T-helper 1 cell treated with Interleukin-12 subunit alpha and Interleukin-12 subunit beta and Interleukin-4 antibody, amounts not matched to agents 30 μg/mL and 1 μg/mL, for 36 hours (primary cell): ENCODE results near the gene PDC.

Experiments
- H3K27ac Mint-ChIP-seq: one replicate; pipeline ENCODE4 v1.8.0; 2021; ENCODE audit warnings: mild to moderate bottlenecking, mixed read lengths
- H3K27me3 Mint-ChIP-seq: one replicate; pipeline ENCODE4 v1.8.0; 2021; ENCODE audit warnings: low read depth, mixed read lengths
- H3K36me3 Mint-ChIP-seq: one replicate; pipeline ENCODE4 v1.8.0; 2021; ENCODE audit warnings: low read depth, mixed read lengths
- H3K4me1 Mint-ChIP-seq: one replicate; pipeline ENCODE4 v1.8.0; 2021; ENCODE audit warnings: low read depth, mixed read lengths
- H3K4me3 Mint-ChIP-seq: one replicate; pipeline ENCODE4 v1.8.0; 2021; ENCODE audit warnings: mild to moderate bottlenecking, moderate library complexity, mixed read lengths
- H3K9me3 Mint-ChIP-seq: one replicate; pipeline ENCODE4 v1.8.0; 2021; ENCODE audit warnings: mixed read lengths

Gene PDC

DNA sequence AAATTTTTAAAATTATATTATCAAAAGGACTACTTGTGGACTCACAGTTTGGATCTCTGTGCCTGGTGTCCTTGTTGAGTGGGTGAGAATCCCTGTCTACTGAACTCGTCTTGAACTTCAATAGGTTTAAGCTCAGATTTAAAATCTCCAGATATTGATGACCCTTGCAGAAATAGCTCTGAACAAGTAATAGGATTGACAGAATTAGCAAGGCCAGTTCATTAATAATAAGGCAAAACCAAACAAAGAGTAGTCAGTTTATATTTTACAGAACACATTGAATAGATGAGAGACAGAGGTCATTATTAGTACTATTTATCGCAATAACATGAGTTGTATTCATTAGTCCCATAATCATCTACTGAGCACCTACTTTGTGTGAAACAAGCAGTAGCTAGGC lies at the start of gene PDC:
TSS of gene PDC (minus strand) at position 101 of the 400 bp plus-strand sequence. CDS start 11,655 bp downstream, outside the sequence.
- no peaks in the 10 kb centered on the region for H3K9me3 Mint-ChIP-seq
- H3K36me3 Mint-ChIP-seq = no peaks in the 10 kb centered on the region
- no peak within 1 kb of the TSS for H3K27ac Mint-ChIP-seq
- no peaks in the 10 kb centered on the region for H3K4me1 Mint-ChIP-seq
- H3K27me3 Mint-ChIP-seq = peaks cover 6% of the 10 kb centered on the region
- no peak within 1 kb of the TSS for H3K4me3 Mint-ChIP-seq

DNA sequence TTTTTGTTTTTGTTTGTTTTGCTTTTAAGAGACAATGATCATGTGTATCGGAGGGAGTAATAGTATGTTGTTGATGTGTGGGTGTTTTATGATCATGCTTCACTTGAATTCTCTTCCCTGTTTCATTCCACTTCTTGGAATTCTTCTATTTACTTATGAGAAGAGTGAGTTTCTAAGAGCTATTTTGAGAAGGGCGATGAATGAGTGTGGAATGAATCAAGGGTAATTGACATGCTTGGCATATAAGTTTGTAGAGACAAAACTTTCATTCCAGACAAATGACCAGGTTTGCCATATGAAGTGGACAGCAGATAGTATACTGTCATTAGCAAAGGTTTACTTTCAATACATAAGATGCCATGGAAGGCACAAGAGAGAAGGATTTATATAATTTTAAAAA lies 42.3 kb upstream of the PDC start:
- Mint-ChIP-seq H3K27me3 (no peaks in the 10 kb centered on the region), H3K36me3 (no peaks in the 10 kb centered on the region), H3K4me3 (no peak overlapping the region), H3K4me1 (no peaks in the 10 kb centered on the region), H3K27ac (no peak overlapping the region), H3K9me3 (peaks cover 13% of the 10 kb centered on the region)

DNA sequence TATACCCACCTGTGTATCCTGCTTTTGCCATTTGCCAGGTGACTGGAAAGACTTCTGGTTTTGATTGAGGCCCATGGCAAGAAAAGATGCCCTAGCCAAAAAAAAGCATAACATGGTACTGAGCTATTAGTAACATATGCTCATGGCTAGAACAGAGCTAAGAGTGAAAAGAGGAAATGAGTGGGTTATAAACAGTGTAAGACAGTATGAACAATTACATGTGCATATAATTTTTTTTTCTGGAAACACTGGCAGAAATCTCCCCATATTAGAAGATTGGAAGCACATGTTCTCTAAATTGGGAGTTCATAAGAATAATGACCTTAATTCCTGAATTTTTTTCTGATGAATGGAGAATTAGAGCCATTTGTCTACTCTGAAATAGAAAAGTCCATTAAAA lies 41.2 kb upstream of the PDC start:
- Mint-ChIP-seq H3K4me3 (no peak overlapping the region), H3K36me3 (no peaks in the 10 kb centered on the region), H3K27ac (no peak overlapping the region), H3K9me3 (peaks cover 11% of the 10 kb centered on the region), H3K27me3 (no peaks in the 10 kb centered on the region), H3K4me1 (no peaks in the 10 kb centered on the region)

DNA sequence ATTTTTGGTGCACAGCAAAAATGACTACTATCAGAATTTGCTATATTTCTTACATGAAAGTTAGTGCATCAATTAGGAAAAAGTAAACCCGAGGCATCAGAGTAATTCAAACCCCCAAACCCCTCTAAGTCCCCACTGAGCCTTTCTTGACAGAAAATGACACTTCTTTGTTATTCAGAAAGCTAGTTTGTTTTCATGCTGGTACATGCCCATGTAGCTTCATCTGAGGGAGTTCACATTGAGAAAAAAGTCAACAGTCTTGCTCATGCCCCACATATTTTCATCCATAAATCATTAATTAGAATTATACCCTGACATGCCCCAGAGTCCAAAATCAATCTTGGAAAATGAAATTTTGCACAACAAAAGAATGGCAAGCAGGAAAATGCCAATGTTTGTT lies 39.9 kb upstream of the PDC start:
- Mint-ChIP-seq H3K27ac (no peak overlapping the region), H3K36me3 (no peaks in the 10 kb centered on the region), H3K4me3 (no peak overlapping the region), H3K27me3 (no peaks in the 10 kb centered on the region), H3K9me3 (peaks cover 9% of the 10 kb centered on the region), H3K4me1 (no peaks in the 10 kb centered on the region)

DNA sequence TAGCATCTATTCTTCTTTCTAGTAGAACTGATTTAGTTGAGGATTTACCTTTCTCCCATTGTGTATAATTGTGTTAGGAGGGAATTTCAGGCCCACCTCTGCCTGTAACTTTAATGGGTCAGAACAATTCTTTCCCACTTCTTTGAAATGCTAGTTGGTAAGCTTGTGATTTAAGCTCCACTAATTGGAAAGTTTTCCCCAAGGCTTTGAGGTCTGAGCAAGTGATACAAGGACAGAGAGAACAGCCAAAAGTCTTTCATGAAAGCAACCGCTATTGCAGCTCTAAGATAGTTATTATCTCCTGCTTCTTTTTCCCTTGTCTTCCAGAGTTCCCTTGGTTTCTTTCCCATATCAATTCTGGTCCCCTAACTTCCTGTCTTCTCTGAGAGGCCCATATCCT lies 38.7 kb upstream of the PDC start:
- no peak overlapping the region for H3K27ac Mint-ChIP-seq
- H3K4me3 Mint-ChIP-seq = no peak overlapping the region
- no peaks in the 10 kb centered on the region for H3K4me1 Mint-ChIP-seq
- H3K27me3 Mint-ChIP-seq = no peaks in the 10 kb centered on the region
- no peaks in the 10 kb centered on the region for H3K36me3 Mint-ChIP-seq
- peaks cover 4% of the 10 kb centered on the region for H3K9me3 Mint-ChIP-seq

DNA sequence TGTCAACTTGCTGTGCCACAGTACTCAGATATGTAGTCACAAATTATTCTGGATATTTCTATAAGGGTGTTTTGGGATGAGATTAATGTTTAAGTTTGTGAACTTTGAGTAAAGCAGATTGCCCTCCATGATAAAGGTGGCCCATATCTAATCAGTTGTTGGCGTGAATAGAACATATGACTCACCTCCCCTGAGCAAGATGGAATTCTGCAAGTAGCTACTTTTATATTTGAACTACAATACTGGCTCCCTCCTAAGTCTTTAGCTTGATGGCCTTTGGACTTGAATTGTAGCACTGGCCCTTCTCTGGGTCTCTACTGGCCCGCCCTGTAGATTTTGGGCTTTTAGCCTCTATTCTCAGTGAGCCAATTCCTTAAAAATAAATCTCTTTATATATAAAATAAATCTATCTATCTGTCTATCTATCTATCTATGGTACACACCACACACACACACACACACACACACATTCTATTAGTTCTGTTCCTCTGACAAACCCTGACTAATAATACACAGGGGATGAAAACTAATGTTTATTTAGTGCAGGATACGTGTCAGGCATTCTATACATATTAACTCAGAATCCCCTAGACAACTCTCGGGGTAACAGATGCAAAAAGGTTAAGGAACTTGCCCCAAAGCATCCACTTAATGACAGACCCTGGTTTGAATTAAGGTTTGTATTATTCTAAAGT lies 37.9 kb upstream of the PDC start:
- Mint-ChIP-seq H3K36me3 (no peaks in the 10 kb centered on the region), H3K9me3 (no peaks in the 10 kb centered on the region), H3K27ac (no peak overlapping the region), H3K27me3 (no peaks in the 10 kb centered on the region), H3K4me3 (no peak overlapping the region), H3K4me1 (no peaks in the 10 kb centered on the region)

DNA sequence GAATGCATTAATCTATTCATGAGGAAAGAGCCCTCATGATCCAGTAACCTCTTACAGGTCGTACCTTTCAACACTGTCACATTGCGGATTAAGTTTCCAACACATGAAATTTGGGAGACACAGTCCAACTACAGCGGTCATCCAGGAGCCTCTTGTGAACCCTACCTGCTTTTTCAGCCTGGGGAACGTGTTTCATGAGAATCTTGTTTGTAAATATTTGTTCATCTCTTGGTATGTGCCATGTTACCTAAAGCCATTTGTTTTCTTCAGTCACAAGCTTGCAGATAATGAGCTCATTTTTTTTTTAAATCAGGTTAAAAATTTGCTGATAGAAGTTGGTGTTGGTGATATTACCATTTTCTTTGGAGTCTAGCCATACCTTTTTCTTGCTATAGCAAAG lies 37.2 kb upstream of the PDC start:
- Mint-ChIP-seq H3K4me3 (no peak overlapping the region), H3K27ac (no peak overlapping the region), H3K36me3 (no peaks in the 10 kb centered on the region), H3K4me1 (no peaks in the 10 kb centered on the region), H3K9me3 (no peaks in the 10 kb centered on the region), H3K27me3 (no peaks in the 10 kb centered on the region)

DNA sequence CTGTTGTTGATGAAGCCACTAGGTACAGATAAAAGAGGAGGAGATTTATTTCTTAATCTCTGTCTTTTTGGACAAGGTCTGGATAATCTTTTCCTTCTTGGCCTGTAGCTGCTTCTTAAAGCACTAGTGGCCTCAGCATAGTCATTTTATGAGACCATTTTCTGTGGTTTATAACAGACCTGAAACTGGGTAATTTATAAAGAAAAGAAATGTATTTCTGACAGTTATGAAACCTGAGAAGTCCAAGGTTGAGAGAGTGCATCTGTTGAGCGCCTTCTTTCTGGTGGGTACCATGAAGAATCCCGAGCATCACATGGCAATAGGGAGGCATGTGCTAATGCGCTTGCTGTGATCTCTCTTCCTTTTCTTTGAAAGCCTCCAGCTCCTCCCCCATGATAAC lies 36.7 kb upstream of the PDC start:
- H3K4me1 Mint-ChIP-seq = no peaks in the 10 kb centered on the region
- no peaks in the 10 kb centered on the region for H3K9me3 Mint-ChIP-seq
- H3K27me3 Mint-ChIP-seq = no peaks in the 10 kb centered on the region
- no peak overlapping the region for H3K27ac Mint-ChIP-seq
- no peaks in the 10 kb centered on the region for H3K36me3 Mint-ChIP-seq
- no peak overlapping the region for H3K4me3 Mint-ChIP-seq

DNA sequence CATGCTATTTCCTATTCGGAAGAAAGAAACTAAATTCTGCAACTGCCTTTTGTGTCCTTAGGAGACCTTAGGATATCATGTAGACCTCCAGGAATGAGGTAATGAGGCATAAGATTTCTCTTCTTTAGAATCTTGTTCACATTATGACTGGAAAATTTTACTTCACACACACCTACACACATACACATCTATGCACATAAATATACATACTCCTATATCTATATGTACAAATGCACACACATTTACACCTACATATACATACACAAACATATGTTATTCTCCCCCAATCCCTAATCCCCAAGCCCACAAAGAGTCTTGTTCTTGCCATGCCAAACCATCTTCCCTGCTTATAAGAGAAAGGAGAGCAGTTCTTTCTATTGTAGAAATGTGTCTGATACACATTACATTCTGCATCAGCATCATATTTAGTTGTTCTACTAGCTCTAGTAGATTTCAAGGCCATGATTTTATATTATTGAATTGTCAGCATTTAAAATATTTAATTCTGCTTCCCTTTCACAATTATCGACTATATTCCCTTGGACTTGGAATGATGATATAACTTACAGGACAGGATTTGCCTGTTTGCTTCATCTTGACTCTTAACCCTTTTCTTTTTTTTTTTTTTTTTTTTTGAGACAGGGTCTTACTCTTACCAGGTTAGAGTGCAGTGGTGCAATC lies 35.4 kb upstream of the PDC start:
- H3K27me3 Mint-ChIP-seq = no peaks in the 10 kb centered on the region
- H3K4me3 Mint-ChIP-seq = no peak overlapping the region
- no peak overlapping the region for H3K27ac Mint-ChIP-seq
- no peaks in the 10 kb centered on the region for H3K4me1 Mint-ChIP-seq
- no peaks in the 10 kb centered on the region for H3K36me3 Mint-ChIP-seq
- no peaks in the 10 kb centered on the region for H3K9me3 Mint-ChIP-seq

DNA sequence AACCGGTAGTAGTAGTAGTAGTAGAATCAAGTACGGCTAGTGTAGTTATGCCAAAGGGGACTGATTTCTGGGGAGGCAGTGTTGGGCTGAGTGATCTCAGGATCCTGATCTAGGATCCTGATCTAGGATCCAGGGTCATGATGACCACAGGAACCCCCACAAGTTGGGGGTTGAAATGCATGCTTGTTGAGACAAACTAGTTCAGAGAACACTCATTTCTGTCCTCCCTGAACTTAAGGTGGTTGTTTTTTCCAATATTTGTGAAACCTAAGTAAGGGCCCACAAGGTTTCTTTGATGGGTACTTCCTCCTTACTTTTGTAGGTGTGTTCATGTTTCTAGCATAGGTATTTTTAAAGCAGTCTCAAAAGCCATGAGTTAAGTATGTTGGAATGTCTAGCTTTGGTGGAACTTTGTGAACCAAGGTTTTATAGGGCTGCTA lies 33.9 kb upstream of the PDC start:
- no peak overlapping the region for H3K4me3 Mint-ChIP-seq
- H3K36me3 Mint-ChIP-seq = no peaks in the 10 kb centered on the region
- no peaks in the 10 kb centered on the region for H3K27me3 Mint-ChIP-seq
- no peaks in the 10 kb centered on the region for H3K4me1 Mint-ChIP-seq
- H3K9me3 Mint-ChIP-seq = no peaks in the 10 kb centered on the region
- H3K27ac Mint-ChIP-seq = no peak overlapping the region

DNA sequence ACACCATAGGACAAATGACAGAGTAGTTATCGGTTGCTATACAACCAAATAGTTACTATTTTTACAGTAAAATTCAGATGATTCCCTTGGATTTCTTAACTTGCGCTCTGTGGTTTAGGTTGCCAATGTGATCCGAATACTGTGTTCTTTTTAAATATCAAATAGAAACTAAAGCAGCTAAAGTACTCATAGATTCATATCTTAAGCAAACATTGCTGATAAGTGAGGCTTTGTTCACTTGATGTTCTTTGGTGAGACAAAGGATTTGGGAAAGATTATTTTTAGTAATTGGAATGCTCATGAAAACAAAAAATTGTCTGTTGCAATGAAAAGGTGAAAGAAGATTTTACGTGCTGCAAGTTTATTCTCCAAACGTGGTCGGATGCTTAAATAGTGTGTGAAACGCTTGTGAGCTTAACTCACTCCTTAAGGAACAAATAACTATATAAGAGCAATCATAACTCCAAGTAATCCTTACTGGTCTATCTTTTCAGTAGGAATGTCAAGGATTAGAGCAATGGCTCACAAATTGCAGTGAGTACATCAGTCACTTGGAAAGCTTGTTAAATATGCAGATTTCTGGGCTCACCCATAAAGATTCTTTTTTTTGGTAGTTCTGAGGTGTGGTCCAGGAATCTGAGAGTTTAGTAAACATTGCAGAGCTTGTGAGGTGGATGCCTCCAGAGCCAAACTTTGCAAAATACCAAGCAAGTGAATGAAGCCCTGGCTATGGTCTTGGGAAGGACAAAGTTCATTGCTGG lies 31.8 kb upstream of the PDC start:
- Mint-ChIP-seq H3K36me3 (no peaks in the 10 kb centered on the region), H3K4me1 (no peaks in the 10 kb centered on the region), H3K27ac (no peak overlapping the region), H3K27me3 (peaks cover 4% of the 10 kb centered on the region), H3K9me3 (no peaks in the 10 kb centered on the region), H3K4me3 (no peak overlapping the region)

DNA sequence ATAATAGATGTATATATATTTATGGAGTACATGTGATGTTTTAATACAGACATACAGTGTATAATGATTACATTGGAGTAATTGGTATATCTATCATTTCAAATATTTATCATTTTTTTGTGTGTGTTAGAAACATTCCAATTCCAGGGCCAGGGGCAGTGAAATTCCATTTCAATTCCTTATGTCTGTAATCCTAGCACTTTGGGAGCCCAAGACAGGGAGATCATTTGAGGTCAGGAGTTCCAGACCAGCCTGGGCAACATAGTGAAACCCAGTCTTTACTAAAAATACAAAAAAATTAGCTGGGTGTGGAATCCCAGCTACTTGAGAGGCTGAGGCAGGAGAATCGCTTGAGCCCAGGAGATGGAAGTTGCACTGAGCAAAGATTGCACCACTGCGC lies 30.4 kb upstream of the PDC start:
- Mint-ChIP-seq H3K4me3 (no peak overlapping the region), H3K27ac (no peak overlapping the region), H3K4me1 (no peaks in the 10 kb centered on the region), H3K36me3 (no peaks in the 10 kb centered on the region), H3K9me3 (no peaks in the 10 kb centered on the region), H3K27me3 (peaks cover 6% of the 10 kb centered on the region)

DNA sequence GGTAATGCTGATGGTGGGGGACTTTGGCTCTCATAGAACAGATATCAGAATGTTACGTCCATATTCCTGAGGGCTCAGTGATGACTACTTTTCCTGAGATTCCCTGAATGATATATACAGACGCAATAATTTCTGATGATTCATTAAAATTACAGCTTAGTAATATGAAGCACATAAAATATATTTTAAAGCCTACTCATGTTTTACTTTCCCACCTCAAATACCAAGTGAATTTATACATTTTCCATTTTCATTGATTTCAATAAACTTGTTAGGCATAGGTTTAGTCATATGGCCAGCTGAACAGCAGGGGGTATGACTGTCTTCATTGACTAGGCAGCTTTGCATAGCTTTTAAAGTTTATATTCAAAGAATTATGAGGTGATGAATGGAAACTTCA lies 26.2 kb upstream of the PDC start:
- Mint-ChIP-seq H3K9me3 (no peaks in the 10 kb centered on the region), H3K36me3 (no peaks in the 10 kb centered on the region), H3K4me1 (no peaks in the 10 kb centered on the region), H3K27ac (no peak overlapping the region), H3K4me3 (no peak overlapping the region), H3K27me3 (peaks cover 14% of the 10 kb centered on the region)

DNA sequence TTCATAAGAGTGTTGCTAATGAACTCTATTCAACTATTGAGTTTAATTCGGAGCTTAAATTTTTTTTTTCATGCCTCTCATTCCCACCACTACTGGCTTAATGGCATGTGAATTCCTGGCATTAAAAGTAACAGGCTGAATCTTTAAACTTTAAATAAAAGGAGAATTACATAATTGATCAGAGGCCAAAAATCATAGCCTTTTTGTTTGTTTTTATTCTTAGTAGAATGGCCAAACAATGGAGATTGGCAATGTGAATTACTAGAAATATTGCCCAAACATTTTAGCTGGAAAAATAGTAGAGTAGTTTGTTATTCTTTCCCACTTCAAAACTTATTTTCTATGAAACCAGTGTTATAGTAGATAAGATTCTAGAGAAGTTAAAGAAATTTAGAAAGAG lies 25.1 kb upstream of the PDC start:
- Mint-ChIP-seq H3K4me1 (no peaks in the 10 kb centered on the region), H3K4me3 (no peak overlapping the region), H3K27ac (no peak overlapping the region)

DNA sequence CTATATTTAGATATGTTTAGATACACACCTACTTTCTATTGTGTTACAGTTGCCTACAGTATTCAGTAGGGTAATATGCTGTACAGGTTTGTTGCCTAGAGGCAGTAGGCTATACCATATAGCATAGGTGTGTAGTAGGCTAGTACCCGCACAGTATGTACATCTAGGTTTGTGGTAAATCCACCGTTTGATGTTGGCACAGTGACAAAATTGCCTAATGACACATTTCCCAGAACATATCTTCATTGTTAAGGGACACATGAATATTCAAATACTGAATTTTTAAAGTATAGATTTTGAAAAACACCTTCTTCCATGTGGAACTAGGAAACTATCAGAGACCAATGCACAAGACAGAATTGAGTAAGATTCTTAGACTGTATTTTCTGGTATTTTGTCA lies 22.6 kb upstream of the PDC start:
- Mint-ChIP-seq H3K27me3 (peaks cover 19% of the 10 kb centered on the region), H3K4me3 (no peak overlapping the region), H3K27ac (no peak overlapping the region), H3K9me3 (no peaks in the 10 kb centered on the region), H3K4me1 (no peaks in the 10 kb centered on the region), H3K36me3 (no peaks in the 10 kb centered on the region)

More for the DNA sequence above, 25.1 kb upstream of the PDC start:
- Mint-ChIP-seq H3K9me3 (no peaks in the 10 kb centered on the region), H3K36me3 (no peaks in the 10 kb centered on the region), H3K27me3 (peaks cover 14% of the 10 kb centered on the region)
